ENCODE measurements around the gene AHI1.

DNA sequence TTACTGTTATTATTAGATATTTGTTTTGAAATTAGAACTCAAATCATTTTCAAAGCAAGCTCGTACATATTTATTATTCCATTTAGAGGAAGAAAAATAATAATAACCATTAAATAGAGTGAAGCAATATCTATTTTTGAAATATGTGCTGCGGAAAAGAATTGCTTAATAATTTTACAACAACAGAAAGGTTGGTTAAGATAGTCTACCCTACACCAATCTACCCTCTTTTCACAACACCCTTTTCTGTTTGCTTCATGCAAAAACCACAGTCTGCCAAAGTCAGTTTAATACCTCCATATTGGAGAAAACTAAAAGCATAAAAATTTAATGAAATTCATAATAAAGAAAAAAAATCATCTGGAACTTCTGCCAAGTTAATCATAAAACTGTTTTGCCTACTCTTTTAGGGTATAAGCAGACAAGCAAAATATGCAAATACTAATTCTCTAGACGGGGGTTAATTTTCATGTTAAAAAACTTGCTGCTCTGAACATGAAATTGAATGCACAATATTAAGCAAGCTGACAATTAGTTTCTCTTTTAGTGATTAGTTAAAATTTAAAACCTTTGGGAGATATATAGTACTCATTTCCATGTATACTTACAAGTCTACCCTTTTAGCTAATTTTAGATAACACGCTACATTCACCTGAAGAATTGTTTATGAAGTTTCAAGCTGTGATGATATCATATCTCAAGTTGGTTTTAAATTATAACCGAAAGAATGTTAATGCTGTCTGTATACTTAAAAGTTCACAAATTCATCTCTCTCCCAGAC, 100.2 kb downstream of the AHI1 start:
- TF ChIP-seq, protein P1, sequence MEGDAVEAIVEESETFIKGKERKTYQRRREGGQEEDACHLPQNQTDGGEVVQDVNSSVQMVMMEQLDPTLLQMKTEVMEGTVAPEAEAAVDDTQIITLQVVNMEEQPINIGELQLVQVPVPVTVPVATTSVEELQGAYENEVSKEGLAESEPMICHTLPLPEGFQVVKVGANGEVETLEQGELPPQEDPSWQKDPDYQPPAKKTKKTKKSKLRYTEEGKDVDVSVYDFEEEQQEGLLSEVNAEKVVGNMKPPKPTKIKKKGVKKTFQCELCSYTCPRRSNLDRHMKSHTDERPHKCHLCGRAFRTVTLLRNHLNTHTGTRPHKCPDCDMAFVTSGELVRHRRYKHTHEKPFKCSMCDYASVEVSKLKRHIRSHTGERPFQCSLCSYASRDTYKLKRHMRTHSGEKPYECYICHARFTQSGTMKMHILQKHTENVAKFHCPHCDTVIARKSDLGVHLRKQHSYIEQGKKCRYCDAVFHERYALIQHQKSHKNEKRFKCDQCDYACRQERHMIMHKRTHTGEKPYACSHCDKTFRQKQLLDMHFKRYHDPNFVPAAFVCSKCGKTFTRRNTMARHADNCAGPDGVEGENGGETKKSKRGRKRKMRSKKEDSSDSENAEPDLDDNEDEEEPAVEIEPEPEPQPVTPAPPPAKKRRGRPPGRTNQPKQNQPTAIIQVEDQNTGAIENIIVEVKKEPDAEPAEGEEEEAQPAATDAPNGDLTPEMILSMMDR (IDR thresholded peaks at IDR 0.05) = no peak
- no peak for TF ChIP-seq ZFX (IDR thresholded peaks at IDR 0.05; ENCODE audit: borderline replicate concordance)
